Caco-2 (cell line): ENCODE measurements around the gene CDK5RAP2. TPM values are rescaled to one million over a fixed set of nuclear protein-coding genes. Genes with fewer than 3 reads are reported as not detected.
A peak's percentile ranks its signal among the peaks of the same experiment; 100 is the strongest.
"Not testable (repeated sequence)": the region's sequence is repeated elsewhere in the genome, so short reads cannot be mapped to it uniquely, and the experiment has no call there.

Source experiments
- BruUV-seq: library from RNA; stranded (reverse); fragments of 400-500 nt; replicated peaks from 2 replicates; lab custom pipeline; 2021; lab: Mats Ljungman, UMichigan
- CTCF ChIA-PET: fragments of 300-600 bp; sonication (Branson Sonifier 250); formaldehyde crosslinking; loops from one replicate; lab custom pipeline; 2022; ENCODE audit warnings: antibody characterized with exemption; lab: Charles Lee
- POLR2A ChIA-PET: fragments of 300-600 bp; sonication (Branson Sonifier 250); formaldehyde crosslinking; loops from one replicate; lab custom pipeline; 2022; ENCODE audit warnings: antibody characterized with exemption; lab: Charles Lee
- DNase-seq, 2 experiments: peaks; one replicate each; pipeline versions ENCODE4 v3.0.0 to v3.0.0-alpha.2; 2020 to 2022
- H3K27me3 ChIP-seq: replicated peaks from 2 replicates; pipeline ENCODE4 v1.6.0; 2011; ENCODE audit warnings: low read length; ENCODE audit not compliant: control insufficient read depth, insufficient read depth
- H3K36me3 ChIP-seq: 2 replicates; pipeline ENCODE4 v1.5.1; 2011; ENCODE audit warnings: low read length; ENCODE audit not compliant: control insufficient read depth, insufficient read depth
- H3K4me1 ChIP-seq: fragments of 250-450 bp; sonication (Bioruptor Pico); 2 replicates; pipeline ENCODE4 v1.5.1; 2020; ENCODE audit warnings: mild to moderate bottlenecking
- H3K4me3 ChIP-seq: 2 replicates; pipeline ENCODE4 v1.5.1; 2011; ENCODE audit warnings: low read depth, mild to moderate bottlenecking, control low read depth, low read length
- H3K9me3 ChIP-seq: fragments of 250-450 bp; sonication (Bioruptor Pico); 2 replicates; pipeline ENCODE4 v1.5.1; 2020; ENCODE audit warnings: mild to moderate bottlenecking, moderate library complexity
- H3K27ac Mint-ChIP-seq: one replicate; pipeline ENCODE4 v1.8.0; 2022; ENCODE audit warnings: mixed read lengths; ENCODE audit not compliant: unreplicated experiment
- H3K27me3 Mint-ChIP-seq: one replicate; pipeline ENCODE4 v1.8.0; 2022; ENCODE audit warnings: mixed read lengths; ENCODE audit not compliant: insufficient read depth, unreplicated experiment
- H3K36me3 Mint-ChIP-seq: one replicate; pipeline ENCODE4 v1.8.0; 2022; ENCODE audit warnings: mild to moderate bottlenecking, mixed read lengths; ENCODE audit not compliant: insufficient read depth, unreplicated experiment
- H3K4me1 Mint-ChIP-seq: one replicate; pipeline ENCODE4 v1.8.0; 2022; ENCODE audit warnings: low read depth, mixed read lengths; ENCODE audit not compliant: unreplicated experiment
- H3K4me3 Mint-ChIP-seq: one replicate; pipeline ENCODE4 v1.8.0; 2022; ENCODE audit warnings: mild to moderate bottlenecking, moderate library complexity, mixed read lengths; ENCODE audit not compliant: unreplicated experiment
- H3K9me3 Mint-ChIP-seq: one replicate; pipeline ENCODE4 v1.8.0; 2022; ENCODE audit warnings: mixed read lengths; ENCODE audit not compliant: unreplicated experiment
- intact Hi-C: fragments of 100-400 bp; cut with micrococcal nuclease; formaldehyde crosslinking; loops from one replicate; pipeline ENCODE4 v1.10.0; 2022; ENCODE audit not compliant: unreplicated experiment
- total RNA-seq: library from RNA; stranded (reverse); gene quantifications from 2 replicates; pipeline ENCODE4 v1.2.3, GENCODE V29; 2022
- TF ChIP-seq, protein P1 (sequence below), 2 experiments: fragments of 200-600 bp in 1 of 2; IDR thresholded peaks; 1 replicate in 1 of 2; 2 replicates in 1 of 2; pipeline versions ENCODE4 v1.5.1 to v1.8.0; 2011 to 2022; ENCODE audit warnings: antibody characterized with exemption in 1 of 2, control low read depth in 1 of 2, inconsistent platforms in 1 of 2, low read depth in 1 of 2, low read length in 1 of 2, mild to moderate bottlenecking in 1 of 2, moderate library complexity in 1 of 2; ENCODE audit not compliant: insufficient read depth in 1 of 2, severe bottlenecking in 1 of 2, unreplicated experiment in 1 of 2

The CDK5RAP2 gene
- total RNA-seq, 1 experiment from 2014 or later = 71.3 TPM

GRCh38 chr9:120532891-120533290 lies 47.1 kb downstream of the CDK5RAP2 start:
- CTCF ChIA-PET = interaction anchor here (0.9 kb wide), 1 partner anchor 55 kb away, joined by 3 read pairs; no protein-coding TSS in a partner anchor
- Histone ChIP-seq H3K27me3 (no peaks in the 10 kb centered on the region), H3K4me3 (no peak overlapping the region), H3K36me3 (peaks cover 4% of the 10 kb centered on the region), H3K9me3 (no peaks in the 10 kb centered on the region), H3K4me1 (peaks cover 18% of the 10 kb centered on the region)
- no peak overlapping the region for H3K27ac Mint-ChIP-seq
- H3K4me1 Mint-ChIP-seq = peaks cover 29% of the 10 kb centered on the region
- no peaks in the 10 kb centered on the region for H3K27me3 Mint-ChIP-seq
- no TSS peak for BruUV-seq
- intact Hi-C loops = no loop called here
- POLR2A ChIA-PET = no interaction called here
- no peaks in the 10 kb centered on the region for H3K9me3 Mint-ChIP-seq
- TF ChIP-seq, protein P1, sequence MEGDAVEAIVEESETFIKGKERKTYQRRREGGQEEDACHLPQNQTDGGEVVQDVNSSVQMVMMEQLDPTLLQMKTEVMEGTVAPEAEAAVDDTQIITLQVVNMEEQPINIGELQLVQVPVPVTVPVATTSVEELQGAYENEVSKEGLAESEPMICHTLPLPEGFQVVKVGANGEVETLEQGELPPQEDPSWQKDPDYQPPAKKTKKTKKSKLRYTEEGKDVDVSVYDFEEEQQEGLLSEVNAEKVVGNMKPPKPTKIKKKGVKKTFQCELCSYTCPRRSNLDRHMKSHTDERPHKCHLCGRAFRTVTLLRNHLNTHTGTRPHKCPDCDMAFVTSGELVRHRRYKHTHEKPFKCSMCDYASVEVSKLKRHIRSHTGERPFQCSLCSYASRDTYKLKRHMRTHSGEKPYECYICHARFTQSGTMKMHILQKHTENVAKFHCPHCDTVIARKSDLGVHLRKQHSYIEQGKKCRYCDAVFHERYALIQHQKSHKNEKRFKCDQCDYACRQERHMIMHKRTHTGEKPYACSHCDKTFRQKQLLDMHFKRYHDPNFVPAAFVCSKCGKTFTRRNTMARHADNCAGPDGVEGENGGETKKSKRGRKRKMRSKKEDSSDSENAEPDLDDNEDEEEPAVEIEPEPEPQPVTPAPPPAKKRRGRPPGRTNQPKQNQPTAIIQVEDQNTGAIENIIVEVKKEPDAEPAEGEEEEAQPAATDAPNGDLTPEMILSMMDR (IDR thresholded peaks at IDR 0.05; ENCODE audit: insufficient read depth in 1 of 2, low read depth in 1 of 2, low read length in 1 of 2, severe bottlenecking in 1 of 2, unreplicated experiment in 1 of 2) = no peak
- no peak for DNase-seq
- no peak overlapping the region for H3K4me3 Mint-ChIP-seq
- H3K36me3 Mint-ChIP-seq = peaks cover 76% of the 10 kb centered on the region

GRCh38 chr9:120532475-120532874 lies 47.5 kb downstream of the CDK5RAP2 start:
- H3K9me3 Mint-ChIP-seq = no peaks in the 10 kb centered on the region
- peak; percentile 21 to 51 for DNase-seq
- peaks cover 18% of the 10 kb centered on the region for H3K4me1 ChIP-seq
- H3K4me3 Mint-ChIP-seq = no peak overlapping the region
- peaks cover 77% of the 10 kb centered on the region for H3K36me3 Mint-ChIP-seq
- ChIA-PET POLR2A (no interaction called here), CTCF (interaction anchor here (0.9 kb wide), 1 partner anchor 55 kb away, joined by 3 read pairs; no protein-coding TSS in a partner anchor)
- no peaks in the 10 kb centered on the region for H3K9me3 ChIP-seq
- H3K27me3 Mint-ChIP-seq = no peaks in the 10 kb centered on the region
- no TSS peak for BruUV-seq
- H3K27me3 ChIP-seq = no peaks in the 10 kb centered on the region
- H3K27ac Mint-ChIP-seq = no peak overlapping the region
- no peak overlapping the region for H3K4me3 ChIP-seq
- peaks cover 29% of the 10 kb centered on the region for H3K4me1 Mint-ChIP-seq
- intact Hi-C loops = no loop called here
- H3K36me3 ChIP-seq = peaks cover 4% of the 10 kb centered on the region
- TF ChIP-seq, protein P1 (IDR thresholded peaks at IDR 0.05; ENCODE audit: insufficient read depth in 1 of 2, low read depth in 1 of 2, low read length in 1 of 2, severe bottlenecking in 1 of 2, unreplicated experiment in 1 of 2) = no peak

- Histone ChIP-seq H3K4me3 (no peak overlapping the region), H3K36me3 (peaks cover 4% of the 10 kb centered on the region), H3K27me3 (no peaks in the 10 kb centered on the region), H3K4me1 (peaks cover 18% of the 10 kb centered on the region), H3K9me3 (no peaks in the 10 kb centered on the region)
- H3K27ac Mint-ChIP-seq = no peak overlapping the region
- CTCF ChIA-PET = interaction anchor here (0.7 to 1.1 kb wide), 2 partner anchors 68 to 93 kb away, joined by 3 read pairs; no protein-coding TSS in a partner anchor
- no peaks in the 10 kb centered on the region for H3K27me3 Mint-ChIP-seq
- intact Hi-C loops = no loop called here
- no TSS peak for BruUV-seq
- peak in 1 of 2 experiments; percentile 48 for DNase-seq
- H3K9me3 Mint-ChIP-seq = no peaks in the 10 kb centered on the region
- H3K4me3 Mint-ChIP-seq = no peak overlapping the region
- POLR2A ChIA-PET = no interaction called here
- H3K4me1 Mint-ChIP-seq = peaks cover 32% of the 10 kb centered on the region
- TF ChIP-seq, protein P1 (IDR thresholded peaks at IDR 0.05; ENCODE audit: insufficient read depth in 1 of 2, low read depth in 1 of 2, low read length in 1 of 2, severe bottlenecking in 1 of 2, unreplicated experiment in 1 of 2) = peak; percentile 48
- peaks cover 70% of the 10 kb centered on the region for H3K36me3 Mint-ChIP-seq
Observed at GRCh38 chr9:120531683-120532300, 48.2 kb downstream of the CDK5RAP2 start.

DNA sequence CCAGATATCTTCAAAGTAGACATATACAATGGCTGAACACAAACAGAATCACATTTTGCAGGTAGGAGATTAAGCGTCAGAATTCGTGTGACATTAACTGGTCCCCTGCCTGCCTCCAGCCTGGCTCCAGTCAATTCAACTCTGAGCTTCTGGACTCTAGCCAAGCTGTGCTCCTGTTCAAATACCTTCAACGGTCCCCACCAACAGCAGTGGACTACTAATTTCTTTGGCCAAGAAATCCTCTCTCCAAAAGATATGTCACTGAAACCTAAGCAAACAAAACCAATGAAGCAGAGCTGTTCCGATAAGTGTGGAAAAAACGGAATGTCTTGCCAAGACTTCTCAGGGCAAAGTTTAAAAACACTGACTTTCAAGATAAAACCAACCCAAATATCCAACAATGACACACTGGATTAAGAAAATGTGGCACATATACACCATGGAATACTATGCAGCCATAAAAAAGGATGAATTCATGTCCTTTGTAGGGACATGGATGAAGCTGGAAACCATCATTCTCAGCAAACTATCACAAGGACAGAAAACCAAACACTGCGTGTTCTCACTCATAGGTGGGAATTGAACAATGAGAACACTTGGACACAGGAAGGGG lies 49.6 kb downstream of the CDK5RAP2 start:
- H3K4me1 Mint-ChIP-seq = peaks cover 46% of the 10 kb centered on the region
- CTCF ChIA-PET, intact Hi-C loops, BruUV-seq, H3K27me3 Mint-ChIP-seq, H3K9me3 Mint-ChIP-seq, H3K4me3 ChIP-seq, H3K9me3 ChIP-seq, POLR2A ChIA-PET, H3K27ac Mint-ChIP-seq, H3K4me3 Mint-ChIP-seq, H3K27me3 ChIP-seq, H3K36me3 ChIP-seq, DNase-seq: not testable (repeated sequence)
- peaks cover 17% of the 10 kb centered on the region for H3K4me1 ChIP-seq
- H3K36me3 Mint-ChIP-seq = peaks cover 71% of the 10 kb centered on the region
